Neural progenitor cell (in vitro differentiated cells): ENCODE data around the gene DHX35. TPM values are rescaled to one million over a fixed set of nuclear protein-coding genes. Genes with fewer than 3 reads are reported as not detected.
A peak's percentile ranks its signal among the peaks of the same experiment; 100 is the strongest.

Experiments used
- DNase-seq: peaks from one replicate; pipeline ENCODE4 v3.0.0-alpha.2; 2016; ENCODE audit warnings: low spot score
- H2AFZ ChIP-seq: fragments of 200-600 bp; sonication (generic); replicated peaks from 2 replicates; pipeline ENCODE4 v1.6.1; 2016; ENCODE audit warnings: antibody characterized with exemption
- H3F3A ChIP-seq: fragments of 200-600 bp; sonication (generic); 2 replicates; pipeline ENCODE4 v1.6.1; 2016; ENCODE audit warnings: antibody characterized with exemption, low read depth
- H3K27ac ChIP-seq: fragments of 200-600 bp; sonication (generic); 2 replicates; pipeline ENCODE4 v1.5.1; 2016; ENCODE audit warnings: mild to moderate bottlenecking
- H3K27me3 ChIP-seq: fragments of 200-600 bp; sonication (generic); 2 replicates; pipeline ENCODE4 v1.6.1; 2016; ENCODE audit warnings: mild to moderate bottlenecking, moderate library complexity
- H3K36me3 ChIP-seq: fragments of 200-600 bp; sonication (generic); 2 replicates; pipeline ENCODE4 v1.5.1; 2016
- H3K4me1 ChIP-seq: fragments of 200-600 bp; sonication (generic); 2 replicates; pipeline ENCODE4 v1.6.1; 2016; ENCODE audit warnings: mixed run types
- H3K4me2 ChIP-seq: fragments of 200-600 bp; sonication (generic); 2 replicates; pipeline ENCODE4 v1.6.1; 2016
- H3K4me3 ChIP-seq: fragments of 200-600 bp; sonication (generic); 2 replicates; pipeline ENCODE4 v1.5.1; 2016
- H3K79me2 ChIP-seq: fragments of 200-600 bp; sonication (generic); 2 replicates; pipeline ENCODE4 v1.6.1; 2016; ENCODE audit warnings: low read depth
- H3K9ac ChIP-seq: fragments of 200-600 bp; sonication (generic); 2 replicates; pipeline ENCODE4 v1.6.1; 2016
- H3K9me3 ChIP-seq: fragments of 200-600 bp; sonication (generic); 2 replicates; pipeline ENCODE4 v1.5.1; 2016; ENCODE audit warnings: low read depth
- H4K20me1 ChIP-seq: fragments of 200-600 bp; sonication (generic); 2 replicates; pipeline ENCODE4 v1.6.1; 2016; ENCODE audit warnings: low read depth
- H3K27ac Mint-ChIP-seq: 3 replicates; pipeline ENCODE4 v1.8.0; 2021; ENCODE audit warnings: mixed read lengths
- H3K27me3 Mint-ChIP-seq: 2 replicates; pipeline ENCODE4 v1.8.0; 2022; ENCODE audit warnings: low read depth, mild to moderate bottlenecking, inconsistent platforms, moderate library complexity, mixed read lengths; ENCODE audit not compliant: insufficient read depth
- H3K36me3 Mint-ChIP-seq: 3 replicates; pipeline ENCODE4 v1.8.0; 2021; ENCODE audit warnings: mixed read lengths
- H3K4me1 Mint-ChIP-seq: 3 replicates; pipeline ENCODE4 v1.8.0; 2021; ENCODE audit warnings: mixed read lengths
- H3K4me3 Mint-ChIP-seq: 3 replicates; pipeline ENCODE4 v1.8.0; 2021; ENCODE audit warnings: mild to moderate bottlenecking, moderate library complexity, mixed read lengths
- H3K9me3 Mint-ChIP-seq: 3 replicates; pipeline ENCODE4 v1.8.0; 2020; ENCODE audit warnings: mixed read lengths
- CTCF ChIP-seq: fragments of 200-600 bp; sonication (generic); IDR thresholded peaks from 2 replicates; pipeline ENCODE4 v1.5.1; 2017; ENCODE audit warnings: antibody characterized with exemption, mild to moderate bottlenecking
- EZH2 ChIP-seq: fragments of 200-600 bp; sonication (generic); IDR thresholded peaks from 2 replicates; pipeline ENCODE4 v1.6.1; 2017; ENCODE audit warnings: antibody characterized with exemption, mild to moderate bottlenecking, moderate library complexity
- EZH2phosphoT487 ChIP-seq: fragments of 200-600 bp; sonication (generic); IDR thresholded peaks from 2 replicates; pipeline ENCODE4 v1.6.1; 2017; ENCODE audit warnings: antibody characterized with exemption
- total RNA-seq: library from RNA; depleted of rRNA; stranded (reverse); fragments of >200 nt; gene quantifications from 2 replicates; pipeline ENCODE4 v1.2.3, GENCODE V29; 2015; ENCODE audit warnings: low replicate concordance

DHX35 gene
- total RNA-seq, 1 donor from 2014 or later, result 22.5 TPM

GRCh38 chr20:39050555-39050902 is 88.4 kb downstream of the DHX35 start:
- no peaks in the 10 kb centered on the region for H3K4me1 ChIP-seq
- no peak overlapping the region for H3K9ac ChIP-seq

DNA sequence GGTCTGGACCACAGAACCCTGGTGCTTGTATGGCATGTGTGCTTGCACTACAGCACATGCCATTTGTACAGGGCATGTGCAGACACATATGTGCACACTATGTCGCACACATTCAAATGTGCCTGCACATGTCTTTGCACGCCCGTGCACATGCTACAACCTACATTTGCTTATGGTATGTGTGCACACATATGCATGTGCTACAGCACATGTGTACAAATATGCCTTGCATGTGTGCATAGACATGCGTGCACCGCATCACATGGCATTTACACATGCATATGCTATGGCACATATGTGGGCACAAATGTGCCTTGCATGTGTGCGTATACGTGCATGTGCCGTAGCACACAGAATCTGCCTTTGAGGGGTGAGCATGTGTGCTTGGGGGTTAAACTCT is 90.5 kb downstream of the DHX35 start:
- peaks cover 14% of the 10 kb centered on the region for H3K27me3 ChIP-seq
- H3K4me2 ChIP-seq, result no peak overlapping the region
- H3K36me3 Mint-ChIP-seq, result no peaks in the 10 kb centered on the region
- H2AFZ ChIP-seq, result no peak overlapping the region
- no peak overlapping the region for H3K4me3 Mint-ChIP-seq
- TF ChIP-seq EZH2phosphoT487 (no peak), EZH2 (no peak)
- no peaks in the 10 kb centered on the region for H3K9me3 Mint-ChIP-seq
- H3K4me1 Mint-ChIP-seq, result peaks cover 3% of the 10 kb centered on the region
- DNase-seq, result no peak
- no peak overlapping the region for H3K4me3 ChIP-seq
- H3K36me3 ChIP-seq, result no peaks in the 10 kb centered on the region
- H3K27ac Mint-ChIP-seq, result no peak overlapping the region
- H3K27ac ChIP-seq, result no peak overlapping the region
- no peaks in the 10 kb centered on the region for H3K4me1 ChIP-seq
- H3F3A ChIP-seq, result no peaks in the 10 kb centered on the region
- no peaks in the 10 kb centered on the region for H3K79me2 ChIP-seq
- no peaks in the 10 kb centered on the region for H3K9me3 ChIP-seq
- peaks cover 4% of the 10 kb centered on the region for H3K27me3 Mint-ChIP-seq
- H3K9ac ChIP-seq, result no peak overlapping the region
- no peaks in the 10 kb centered on the region for H4K20me1 ChIP-seq

More at GRCh38 chr20:39050555-39050902, 88.4 kb downstream of the DHX35 start:
- peak overlapping the region; percentile 79 for H3K4me3 Mint-ChIP-seq
- H2AFZ ChIP-seq, result peak overlapping the region; percentile 98
- H3K4me3 ChIP-seq, result peak overlapping the region; percentile 60
- TF ChIP-seq EZH2phosphoT487 (no peak), EZH2 (no peak), CTCF (no peak)
- H3K79me2 ChIP-seq, result no peaks in the 10 kb centered on the region
- peak overlapping the region; percentile 86 for H3K4me2 ChIP-seq
- peaks cover 14% of the 10 kb centered on the region for H3K27me3 ChIP-seq
- H3K27ac ChIP-seq, result no peak overlapping the region
- peaks cover 9% of the 10 kb centered on the region for H3K4me1 Mint-ChIP-seq
- DNase-seq, result no peak
- H3K36me3 ChIP-seq, result no peaks in the 10 kb centered on the region
- H3K36me3 Mint-ChIP-seq, result no peaks in the 10 kb centered on the region
- peaks cover 2% of the 10 kb centered on the region for H3K27me3 Mint-ChIP-seq
- no peaks in the 10 kb centered on the region for H3K9me3 ChIP-seq
- H3K27ac Mint-ChIP-seq, result no peak overlapping the region
- H4K20me1 ChIP-seq, result no peaks in the 10 kb centered on the region
- H3K9me3 Mint-ChIP-seq, result no peaks in the 10 kb centered on the region
- no peaks in the 10 kb centered on the region for H3F3A ChIP-seq

DNA sequence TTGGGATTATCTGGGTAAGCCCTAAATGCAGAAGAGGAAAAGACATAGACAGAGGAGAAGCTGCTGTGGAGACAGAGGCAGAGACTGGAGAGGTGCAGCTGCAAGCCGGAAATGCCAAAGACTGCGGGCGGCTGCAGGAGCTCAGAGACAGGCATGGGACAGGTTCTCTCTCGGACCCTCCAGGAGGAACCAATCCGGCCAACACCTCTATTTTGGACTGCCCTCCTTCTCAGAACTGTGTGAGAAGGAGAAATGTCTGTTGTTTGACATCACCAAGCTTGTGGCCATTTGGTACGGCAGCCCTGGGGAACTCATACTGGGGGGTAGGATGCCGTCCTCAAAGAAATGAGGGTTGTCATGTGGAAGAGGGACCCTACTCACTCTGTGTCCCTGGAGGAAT is 95.0 kb downstream of the DHX35 start:
- TF ChIP-seq CTCF (no peak), EZH2 (no peak), EZH2phosphoT487 (no peak)
- H3K27ac ChIP-seq, result no peak overlapping the region

GRCh38 chr20:39057911-39058310 is 95.8 kb downstream of the DHX35 start:
- Mint-ChIP-seq H3K27ac (no peak overlapping the region), H3K27me3 (peaks cover 6% of the 10 kb centered on the region), H3K36me3 (no peaks in the 10 kb centered on the region), H3K9me3 (no peaks in the 10 kb centered on the region), H3K4me3 (no peak overlapping the region), H3K4me1 (peaks cover 1% of the 10 kb centered on the region)
- Histone ChIP-seq H3K4me2 (no peak overlapping the region), H3K27ac (no peak overlapping the region), H3K9me3 (no peaks in the 10 kb centered on the region), H4K20me1 (no peaks in the 10 kb centered on the region), H3F3A (no peaks in the 10 kb centered on the region), H3K79me2 (no peaks in the 10 kb centered on the region), H3K36me3 (no peaks in the 10 kb centered on the region), H2AFZ (no peak overlapping the region), H3K9ac (no peak overlapping the region), H3K4me1 (no peaks in the 10 kb centered on the region), H3K4me3 (no peak overlapping the region), H3K27me3 (no peaks in the 10 kb centered on the region)
- DNase-seq, result no peak
- TF ChIP-seq CTCF (no peak), EZH2phosphoT487 (no peak), EZH2 (no peak)

More for the DNA sequence above, 95.0 kb downstream of the DHX35 start:
- H3K4me3 ChIP-seq, result no peak overlapping the region
- peaks cover 3% of the 10 kb centered on the region for H3K4me1 Mint-ChIP-seq
- H3K79me2 ChIP-seq, result no peaks in the 10 kb centered on the region
- no peaks in the 10 kb centered on the region for H3K36me3 Mint-ChIP-seq
- no peaks in the 10 kb centered on the region for H3K27me3 ChIP-seq
- H3K4me2 ChIP-seq, result no peak overlapping the region
- H2AFZ ChIP-seq, result no peak overlapping the region
- H3K4me3 Mint-ChIP-seq, result no peak overlapping the region
- no peaks in the 10 kb centered on the region for H3K9me3 ChIP-seq
- H3F3A ChIP-seq, result no peaks in the 10 kb centered on the region
- peaks cover 4% of the 10 kb centered on the region for H3K27me3 Mint-ChIP-seq
- no peaks in the 10 kb centered on the region for H4K20me1 ChIP-seq
- no peak for DNase-seq
- H3K9ac ChIP-seq, result no peak overlapping the region
- no peaks in the 10 kb centered on the region for H3K4me1 ChIP-seq
- H3K9me3 Mint-ChIP-seq, result no peaks in the 10 kb centered on the region
- H3K27ac Mint-ChIP-seq, result no peak overlapping the region
- no peaks in the 10 kb centered on the region for H3K36me3 ChIP-seq
